GM18519 (cell line): Measurements from ENCODE around the gene C1QTNF9.
"Not testable (repeated sequence)": the region's sequence is repeated elsewhere in the genome, so short reads cannot be mapped to it uniquely, and the experiment has no call there.

Experiments
- ATAC-seq: cut with Tn5 transposase; IDR thresholded peaks from one replicate; pipeline ENCODE4 v1.9.1; 2021; ENCODE audit warnings: mild to moderate bottlenecking, moderate library complexity; ENCODE audit not compliant: unreplicated experiment, low FRiP score

The C1QTNF9 gene

DNA sequence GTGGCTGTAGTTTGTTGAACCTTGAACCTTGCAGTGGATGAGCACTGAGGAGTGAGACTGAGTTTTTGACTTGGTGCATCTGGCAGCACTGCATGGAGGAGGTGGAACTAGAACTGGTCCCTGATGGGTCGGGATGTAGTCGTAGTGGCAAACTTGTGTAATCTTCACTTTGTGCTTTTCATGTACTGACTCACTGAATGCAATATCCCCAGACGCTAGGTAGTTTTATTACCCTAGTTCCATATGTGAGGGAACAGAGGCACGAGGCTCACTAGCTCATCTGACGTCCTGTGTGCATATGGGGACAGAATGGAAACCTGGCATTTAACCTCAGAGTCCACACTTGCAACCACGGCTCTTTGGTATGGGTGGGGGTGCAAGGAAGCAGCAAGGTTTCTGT is 10.3 kb downstream of the C1QTNF9 start:
- not testable (repeated sequence) for ATAC-seq

DNA sequence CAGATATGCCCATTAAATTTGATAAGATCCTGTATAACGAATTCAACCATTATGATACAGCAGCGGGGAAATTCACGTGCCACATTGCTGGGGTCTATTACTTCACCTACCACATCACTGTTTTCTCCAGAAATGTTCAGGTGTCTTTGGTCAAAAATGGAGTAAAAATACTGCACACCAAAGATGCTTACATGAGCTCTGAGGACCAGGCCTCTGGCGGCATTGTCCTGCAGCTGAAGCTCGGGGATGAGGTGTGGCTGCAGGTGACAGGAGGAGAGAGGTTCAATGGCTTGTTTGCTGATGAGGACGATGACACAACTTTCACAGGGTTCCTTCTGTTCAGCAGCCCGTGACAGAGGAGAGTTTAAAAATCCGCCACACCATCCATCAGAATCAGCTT is 12.0 kb downstream of the C1QTNF9 start:
- not testable (repeated sequence) for ATAC-seq

DNA sequence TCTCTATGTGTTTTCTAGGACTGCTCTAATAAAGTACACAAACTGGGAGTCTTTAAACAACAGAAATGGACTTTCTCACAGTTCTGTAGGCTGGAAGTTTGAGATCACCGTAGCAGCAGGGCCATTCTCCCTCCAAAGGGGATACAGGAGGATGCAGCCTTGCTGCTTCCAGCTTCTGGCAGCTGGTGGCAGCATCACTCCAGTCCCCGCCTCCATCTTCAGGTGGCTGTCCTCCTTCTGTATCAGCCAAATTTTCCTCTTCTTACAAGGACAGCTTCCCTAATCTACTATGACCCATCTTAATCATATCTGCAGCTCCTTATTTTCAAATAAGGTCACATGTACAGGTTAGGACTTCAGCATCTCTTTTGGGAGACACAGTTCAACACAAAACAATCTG is 13.1 kb downstream of the C1QTNF9 start:
- not testable (repeated sequence) for ATAC-seq

DNA sequence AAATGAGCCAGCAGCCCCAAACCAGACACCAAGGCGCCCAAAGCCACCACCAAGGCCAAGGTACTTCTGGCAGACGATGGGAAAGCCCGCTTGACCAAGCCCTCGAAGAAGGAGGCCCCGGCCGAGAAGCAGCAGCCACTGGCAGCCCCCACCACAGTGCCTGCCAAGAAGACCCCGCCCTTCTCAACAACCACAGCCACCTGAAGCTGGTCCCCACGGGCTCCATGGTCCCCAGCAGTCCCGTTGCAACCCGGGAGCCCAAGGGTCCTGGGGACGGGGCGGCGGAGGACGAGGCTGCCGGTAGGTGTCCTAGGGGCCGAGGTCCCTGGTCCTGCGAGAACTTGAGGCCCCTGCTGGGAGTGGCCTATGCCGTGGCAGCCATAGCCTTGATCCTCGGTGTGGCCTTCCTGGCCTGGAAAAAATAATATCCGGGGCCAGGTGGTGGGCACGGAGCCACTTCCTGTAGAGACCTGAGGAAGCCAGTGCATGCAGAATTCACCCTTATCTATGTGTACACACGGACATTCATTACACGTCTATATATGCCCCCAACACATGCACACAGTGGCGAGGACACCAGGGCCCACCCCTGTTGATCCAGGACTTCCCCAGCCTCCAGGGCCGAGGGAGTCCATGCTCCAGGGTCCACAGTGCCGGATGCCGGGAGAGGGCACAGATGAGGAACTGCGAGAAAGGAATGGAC is 13.8 kb downstream of the C1QTNF9 start:
- ATAC-seq, result no peak

DNA sequence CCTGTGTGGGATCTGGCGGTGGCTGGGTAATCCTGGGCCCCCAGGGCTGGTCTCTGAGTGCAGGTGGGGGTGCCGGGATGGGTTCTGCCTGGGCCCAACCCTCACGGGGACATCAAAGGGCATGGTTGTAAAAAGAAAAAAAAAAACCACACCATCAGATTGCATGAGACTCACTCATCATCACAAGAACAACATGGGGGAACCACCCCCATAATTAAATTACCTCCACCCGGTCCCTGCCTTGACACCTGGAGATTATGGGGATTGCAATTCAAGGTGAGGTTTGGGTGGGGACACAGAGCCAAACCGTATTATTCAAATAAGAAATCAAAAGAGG is 14.3 kb downstream of the C1QTNF9 start:
- no peak for ATAC-seq

DNA sequence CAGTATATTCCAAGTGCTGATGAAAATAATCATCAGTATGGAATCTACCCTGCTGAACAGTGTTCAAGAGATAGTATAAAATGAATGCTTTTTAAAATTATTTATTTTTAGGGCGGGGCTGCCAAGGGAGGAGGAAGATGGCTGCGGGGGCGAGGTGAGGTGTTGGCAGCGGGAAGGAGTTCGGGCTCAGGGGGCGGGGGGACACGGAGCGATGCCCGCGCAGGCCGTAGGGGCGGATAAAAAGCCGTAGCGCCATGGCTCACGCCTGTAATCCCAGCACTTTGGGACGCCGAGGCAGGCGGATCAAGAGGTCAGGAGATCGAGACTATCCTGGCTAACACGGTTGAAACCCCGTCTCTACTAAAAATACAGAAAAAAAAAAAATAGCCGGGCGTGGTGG is 18.2 kb downstream of the C1QTNF9 start:
- not testable (repeated sequence) for ATAC-seq

DNA sequence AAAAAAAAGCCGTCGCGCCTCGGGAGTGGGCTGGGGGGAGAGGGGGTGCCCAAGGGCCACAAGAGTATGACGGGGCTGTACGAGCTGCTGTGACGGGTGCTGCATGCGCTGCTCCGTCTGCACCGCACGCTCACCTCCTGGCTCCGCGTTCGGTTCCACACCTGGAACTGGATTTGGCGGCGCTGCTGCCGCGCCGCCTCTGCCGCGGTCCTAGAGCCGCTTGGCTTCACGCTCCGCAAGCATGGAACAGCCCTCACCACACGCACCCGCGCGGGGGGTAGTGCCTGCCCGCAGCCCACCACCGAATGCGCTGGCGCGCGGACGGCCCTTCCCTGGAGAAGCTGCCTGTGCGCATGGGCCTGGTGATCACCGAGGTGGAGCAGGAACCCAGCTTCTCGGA is 18.8 kb downstream of the C1QTNF9 start:
- no peak for ATAC-seq

DNA sequence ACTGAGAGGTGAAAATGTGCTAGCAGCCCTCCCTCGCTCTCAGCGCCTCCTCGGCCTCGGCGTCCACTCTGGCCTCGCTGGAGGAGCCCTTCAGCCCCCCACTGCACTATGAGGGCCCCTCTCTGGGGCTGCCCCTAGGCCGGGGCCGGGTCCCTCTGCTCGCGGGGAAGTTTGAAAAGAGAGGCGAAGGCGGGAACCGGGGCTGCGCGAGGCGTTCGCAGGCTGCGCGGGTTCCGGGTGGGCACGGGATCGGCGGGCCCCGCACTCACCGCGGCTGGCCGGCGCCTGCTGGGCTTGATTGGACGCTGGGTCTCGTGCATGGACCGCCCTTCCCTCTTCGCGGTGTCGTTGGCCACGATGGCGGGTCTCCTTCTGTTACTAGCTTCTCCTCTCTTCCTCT is 29.3 kb downstream of the C1QTNF9 start:
- ATAC-seq, result no peak

DNA sequence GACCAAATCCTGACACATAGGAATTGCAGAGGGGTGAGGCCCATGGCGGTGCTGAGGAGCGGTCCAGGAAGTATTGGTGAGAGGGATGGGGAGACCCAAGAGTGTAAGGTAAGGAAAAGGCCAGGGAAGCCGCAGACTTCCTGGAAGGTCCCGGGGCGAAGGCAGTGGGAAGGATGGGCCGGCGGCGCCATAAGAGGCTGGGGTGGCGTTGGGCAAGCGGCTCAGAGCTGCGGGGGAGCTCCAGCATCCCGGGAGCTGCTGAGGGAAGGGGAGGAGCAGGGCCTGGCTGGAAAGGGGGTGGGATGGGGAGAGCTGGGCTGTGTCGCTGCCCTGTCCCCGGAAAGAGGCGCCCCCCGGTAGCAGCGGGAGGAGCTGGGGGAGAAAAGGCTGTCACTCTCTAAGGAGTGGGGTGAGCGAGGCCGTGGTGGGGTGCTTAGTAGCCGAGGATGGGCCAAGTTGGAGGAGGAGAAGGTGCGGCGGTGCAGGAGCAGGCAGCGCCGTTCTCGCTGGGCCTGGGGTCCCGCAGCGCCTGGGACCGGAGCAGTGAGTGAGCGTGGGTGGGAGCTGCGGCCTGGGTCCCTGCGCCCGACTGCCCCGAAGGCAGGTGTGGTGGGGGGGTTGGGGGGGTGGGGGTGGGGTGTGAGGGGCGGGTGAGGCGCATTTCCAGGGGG is 30.7 kb downstream of the C1QTNF9 start:
- no peak for ATAC-seq

DNA sequence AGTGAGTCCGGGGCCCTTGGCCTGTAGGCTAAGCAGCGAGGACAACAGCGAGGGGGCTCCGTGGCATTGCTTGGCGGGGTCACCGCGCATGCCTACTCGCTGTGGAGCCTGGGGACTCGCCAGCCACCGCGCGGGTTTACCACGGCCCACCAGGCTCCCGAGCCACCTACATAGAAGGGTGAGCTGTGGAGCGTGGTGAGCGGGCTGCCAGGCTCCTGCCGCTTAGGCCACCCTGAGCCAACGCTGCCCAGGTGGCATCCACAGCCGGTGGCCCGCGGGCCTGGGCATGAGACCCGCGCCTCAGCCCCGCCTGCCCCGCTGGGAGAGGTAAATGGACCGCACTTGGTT is 31.2 kb downstream of the C1QTNF9 start:
- no peak for ATAC-seq

DNA sequence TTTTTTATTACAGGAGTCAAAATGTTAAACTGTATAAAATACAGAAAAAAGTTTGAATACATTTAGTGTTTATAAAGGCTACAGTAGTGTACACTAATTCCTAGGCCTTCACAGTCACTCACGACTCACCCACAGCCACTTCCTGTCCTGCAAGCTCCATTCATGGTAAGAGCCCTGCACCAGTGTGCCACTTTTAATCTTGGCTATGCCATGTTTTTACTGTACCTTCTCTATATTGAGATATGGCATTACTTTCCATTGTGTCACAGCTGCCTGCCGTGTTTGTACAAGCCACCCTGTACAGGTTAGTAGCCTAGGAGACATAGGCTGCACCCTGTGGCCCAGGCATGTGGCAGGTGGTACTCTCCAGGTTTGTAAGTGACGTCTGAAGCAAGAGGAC is 32.1 kb downstream of the C1QTNF9 start:
- ATAC-seq, result no peak

DNA sequence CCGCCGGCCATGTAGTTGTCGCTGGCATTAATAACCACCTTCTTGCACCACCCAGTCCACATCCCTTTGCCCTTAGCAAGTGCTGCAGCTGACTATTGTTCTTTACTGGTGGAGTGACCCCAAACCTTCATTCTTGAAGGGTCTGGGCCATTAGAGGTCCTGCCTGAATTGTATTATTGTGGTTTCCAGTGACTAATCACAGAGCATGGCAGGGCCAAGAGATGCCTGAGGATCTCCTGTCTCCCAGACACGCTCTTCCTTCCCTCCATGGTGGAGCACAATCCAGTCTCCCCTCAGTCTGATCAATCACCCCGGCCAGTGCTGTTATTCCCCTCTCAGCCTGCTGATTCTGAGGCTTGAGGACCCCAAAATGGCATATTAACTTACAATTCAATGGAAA is 39.0 kb downstream of the C1QTNF9 start:
- no peak for ATAC-seq

DNA sequence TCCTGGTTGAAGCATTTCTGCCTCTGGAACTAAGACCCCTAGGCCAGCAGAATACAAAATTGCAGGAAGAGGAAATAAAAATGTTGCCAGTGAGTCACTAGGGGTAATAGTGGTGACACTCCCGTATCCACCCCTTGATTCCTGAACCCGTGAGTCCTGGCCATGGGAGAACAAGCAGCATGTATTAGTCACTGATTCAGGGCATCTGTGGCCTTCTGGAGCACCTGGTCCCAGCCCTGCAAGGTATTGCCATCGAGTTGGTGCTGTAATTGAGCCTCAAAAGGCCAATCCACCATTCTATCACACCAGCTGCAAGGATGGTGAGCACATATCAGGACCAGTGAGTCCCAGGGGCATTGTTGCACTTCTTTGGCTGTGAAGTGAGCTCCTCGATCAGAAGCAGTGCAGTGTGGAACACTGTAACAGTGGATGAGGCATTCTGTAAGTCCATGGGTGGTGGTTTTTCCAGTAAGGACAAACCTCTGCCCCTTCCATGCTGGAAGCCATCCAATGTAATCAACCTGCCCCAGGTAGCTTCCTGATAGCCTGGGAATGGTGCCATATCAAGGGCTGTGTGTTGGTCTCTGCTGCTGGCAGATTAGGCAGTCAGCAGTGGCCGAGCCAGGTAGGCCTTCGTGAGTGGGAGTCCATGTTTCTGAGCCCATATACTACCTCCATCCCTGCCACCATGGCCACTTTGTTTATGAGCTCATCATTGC is 39.6 kb downstream of the C1QTNF9 start:
- ATAC-seq, result no peak

DNA sequence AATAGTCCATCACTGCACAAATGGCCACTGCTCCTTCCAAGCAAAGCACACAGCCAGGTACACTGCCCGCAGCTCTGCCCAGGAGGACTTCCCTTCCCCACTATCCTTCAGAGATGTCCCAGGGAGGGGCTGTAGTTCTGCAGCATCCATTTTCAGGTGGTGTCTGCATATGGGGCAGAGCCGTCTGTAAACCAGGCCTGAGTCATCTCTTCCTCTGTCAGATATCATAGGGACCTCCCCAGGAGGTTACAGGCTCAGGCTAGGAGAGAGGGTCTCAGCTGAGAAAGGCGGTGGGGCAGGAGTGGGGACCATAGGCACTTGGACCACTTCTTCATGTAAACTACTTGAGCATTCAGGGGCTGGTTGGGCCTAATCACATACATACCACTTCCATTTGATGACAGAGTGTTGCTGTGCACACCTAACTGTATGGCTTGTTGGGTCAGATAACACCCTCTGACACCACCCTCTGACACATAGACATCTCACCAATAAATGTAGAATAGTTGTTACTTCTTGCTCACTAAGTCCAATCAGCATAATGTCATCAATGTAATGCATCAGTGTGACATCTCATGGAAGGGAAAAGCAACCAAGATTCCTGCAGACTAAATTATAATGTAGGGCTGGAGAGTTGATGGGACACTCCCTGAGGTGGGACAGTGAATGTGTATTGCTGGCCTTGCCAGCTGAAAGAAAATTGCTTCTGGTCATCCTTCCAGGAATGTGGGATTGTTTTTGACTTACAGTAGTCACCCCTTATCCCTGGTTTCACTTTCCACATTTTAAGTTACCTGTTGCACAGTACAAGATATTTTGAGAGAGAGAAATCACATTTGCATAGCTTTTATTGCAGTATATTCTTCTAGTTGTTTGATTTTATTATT is 40.6 kb downstream of the C1QTNF9 start:
- ATAC-seq, result not testable (repeated sequence)

DNA sequence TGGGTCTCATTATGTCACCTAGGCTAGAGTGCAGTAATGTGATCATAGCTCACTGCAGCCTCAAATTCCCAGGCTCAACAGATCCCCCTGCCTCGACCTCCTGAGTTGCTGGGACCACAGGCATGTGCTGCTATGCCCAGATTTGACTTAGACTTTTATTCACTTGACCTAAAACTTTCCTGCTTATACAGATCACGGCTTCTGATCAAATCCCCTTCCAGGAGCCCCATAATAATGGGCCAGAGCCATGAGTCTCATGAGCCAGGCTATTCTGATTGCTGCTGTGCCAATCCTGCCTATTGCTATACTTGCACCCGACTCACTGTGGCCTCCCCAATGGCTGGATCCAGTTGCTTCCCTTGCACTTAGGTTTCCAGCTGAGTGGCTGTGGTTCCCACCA is 42.0 kb downstream of the C1QTNF9 start:
- ATAC-seq, result no peak

DNA sequence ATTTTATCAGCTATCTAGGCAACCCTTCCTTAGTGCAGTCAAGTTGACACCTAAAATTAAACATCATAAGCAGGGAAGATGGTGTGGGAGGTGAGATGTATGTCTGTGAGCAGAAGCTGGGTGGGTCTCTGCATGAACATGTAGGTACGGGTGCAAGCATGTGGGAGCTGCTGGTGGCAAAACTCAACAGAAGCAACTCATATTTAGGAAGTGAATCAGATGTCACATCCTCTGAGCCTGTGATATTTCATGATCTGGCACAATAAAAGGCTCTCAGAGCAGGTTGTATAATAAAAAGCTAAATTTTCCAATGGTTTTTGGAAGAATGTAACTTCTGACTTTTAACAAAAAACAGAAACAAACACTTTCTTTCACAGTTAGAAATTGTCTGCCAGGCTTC is 44.4 kb downstream of the C1QTNF9 start:
- ATAC-seq, result no peak

DNA sequence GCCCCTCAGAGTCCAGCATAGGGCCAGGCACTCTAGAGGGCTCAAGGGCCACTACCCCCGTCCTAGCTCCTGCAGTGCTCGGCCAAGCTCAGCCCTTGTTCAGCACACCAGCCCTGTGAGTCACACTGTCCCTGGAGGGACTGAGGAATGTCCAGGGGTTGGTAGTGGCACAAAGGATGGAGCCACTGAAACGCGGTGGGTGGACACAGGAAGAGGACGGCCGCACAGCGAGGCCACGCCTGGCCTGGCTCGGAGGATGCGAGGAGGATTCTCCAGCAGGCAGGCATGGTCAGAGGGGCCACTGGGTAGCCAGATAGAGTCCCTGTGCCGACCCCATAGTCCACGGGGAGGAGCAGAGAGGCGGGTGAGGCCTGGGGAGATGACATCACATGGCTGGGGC is 45.7 kb downstream of the C1QTNF9 start:
- ATAC-seq, result no peak

DNA sequence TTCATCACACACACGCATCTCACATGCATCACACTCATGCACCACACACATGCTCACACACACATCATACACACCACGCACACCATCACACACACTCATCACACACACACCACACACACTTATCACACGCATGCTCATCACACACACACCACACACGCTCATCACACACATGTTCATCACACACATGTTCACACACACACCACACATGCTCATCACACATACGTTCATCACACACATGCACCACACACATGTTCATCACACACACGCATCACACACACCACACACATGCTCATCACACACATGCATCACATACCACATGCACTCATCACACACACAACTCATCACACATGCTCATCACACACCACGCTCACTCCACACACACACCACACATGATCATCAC is 46.9 kb downstream of the C1QTNF9 start:
- ATAC-seq, result no peak

DNA sequence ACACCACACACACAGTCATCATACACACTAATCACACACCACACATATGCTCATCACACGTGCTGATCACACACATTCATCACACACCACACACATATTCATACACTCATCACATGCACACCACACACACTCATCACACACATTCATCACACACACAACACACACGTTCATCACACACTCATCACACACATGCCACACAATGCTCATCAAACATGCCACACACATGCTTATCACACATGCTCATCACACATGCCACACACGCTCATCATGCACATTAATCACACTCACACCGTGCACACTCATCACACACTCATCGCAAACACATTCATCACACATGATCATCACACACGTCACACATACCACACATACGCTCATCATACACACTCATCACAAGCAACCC is 47.5 kb downstream of the C1QTNF9 start:
- ATAC-seq, result no peak

DNA sequence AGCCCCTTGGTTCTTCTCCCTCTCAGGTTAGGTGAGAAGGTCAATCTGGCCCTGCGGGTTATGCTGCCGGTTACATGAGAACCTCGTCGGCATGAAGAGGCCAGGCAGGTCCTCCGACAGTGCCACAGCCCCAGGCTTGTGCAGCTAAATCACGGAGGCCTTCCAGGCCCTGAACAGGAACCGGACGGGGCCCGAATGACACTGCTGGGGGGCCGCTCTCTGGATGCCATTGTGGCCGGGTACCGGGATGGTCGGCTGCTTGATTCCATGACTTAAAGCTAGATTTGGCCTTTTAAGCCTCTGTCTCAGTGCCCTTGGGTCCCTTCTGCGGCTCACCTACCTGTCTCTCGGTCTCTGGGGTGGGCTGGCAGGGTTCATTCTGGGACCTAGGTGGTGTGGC is 48.4 kb downstream of the C1QTNF9 start:
- no peak for ATAC-seq

DNA sequence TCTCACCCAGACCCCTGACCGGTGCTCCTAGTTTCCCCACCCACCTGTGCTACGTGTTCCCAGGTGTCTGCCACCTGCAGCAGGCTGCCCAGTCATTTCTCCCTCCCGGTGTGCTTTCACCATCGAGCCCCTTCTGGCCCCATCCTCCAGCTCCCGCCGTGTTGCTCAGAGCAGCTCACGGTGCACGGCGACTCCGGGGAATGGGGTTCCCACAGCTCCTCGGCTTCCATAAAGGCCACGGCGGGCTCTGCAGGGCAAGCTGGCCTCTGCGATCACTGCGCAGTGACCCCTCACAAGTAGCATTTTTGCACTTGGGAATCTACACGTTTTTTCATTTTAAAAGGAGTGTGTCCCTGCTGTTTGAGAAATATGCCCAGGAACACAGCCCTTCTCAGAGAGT is 49.5 kb downstream of the C1QTNF9 start:
- ATAC-seq, result not testable (repeated sequence)
